ENCODE results near the gene NDST3.
A peak's percentile ranks its signal among the peaks of the same experiment; 100 is the strongest.

NDST3 gene

GRCh38 chr4:118034053-118034785 is at the start of gene NDST3:
Gene NDST3, plus strand, starts transcription at chr4:118034486. Its CDS starts 19,425 bp downstream, at chr4:118053911.
- DNase-seq = peak; percentile 77 to 93

GRCh38 chr4:117986321-117986720 is 48.0 kb upstream of the NDST3 start:
- DNase-seq = no peak

GRCh38 chr4:117987464-117987863 is 46.8 kb upstream of the NDST3 start:
- DNase-seq = no peak

- peak; percentile 74 to 93 for DNase-seq
Observed at GRCh38 chr4:117996891-117997290, 37.4 kb upstream of the NDST3 start.

- DNase-seq = no peak
Observed at GRCh38 chr4:118004088-118004487, 30.2 kb upstream of the NDST3 start.

- no peak for DNase-seq
Observed at GRCh38 chr4:118005883-118006282, 28.4 kb upstream of the NDST3 start.

GRCh38 chr4:118012142-118012541 is 22.1 kb upstream of the NDST3 start:
- no peak for DNase-seq

- DNase-seq = no peak
Observed at GRCh38 chr4:118014831-118015230, 19.5 kb upstream of the NDST3 start.

- DNase-seq = no peak
Observed at GRCh38 chr4:118018381-118019145, 15.7 kb upstream of the NDST3 start.

GRCh38 chr4:118026806-118027205 is 7.5 kb upstream of the NDST3 start:
- no peak for DNase-seq

- DNase-seq = no peak
Observed at GRCh38 chr4:118029224-118029623, 5.1 kb upstream of the NDST3 start.

- DNase-seq = peak; percentile 67 to 73
Observed at GRCh38 chr4:118032691-118033090, 1.6 kb upstream of the NDST3 start.

- DNase-seq = peak; percentile 73 to 90
Observed at GRCh38 chr4:118033148-118034052, 886 bp upstream of the NDST3 start.

GRCh38 chr4:118035309-118035708 is 1.0 kb downstream of the NDST3 start:
- DNase-seq = no peak

- no peak for DNase-seq
Observed at GRCh38 chr4:118036336-118036735, 2.0 kb downstream of the NDST3 start.

GRCh38 chr4:118037955-118038354 is 3.7 kb downstream of the NDST3 start:
- no peak for DNase-seq

- DNase-seq = no peak
Observed at GRCh38 chr4:118046323-118046722, 12.0 kb downstream of the NDST3 start.

- DNase-seq = no peak
Observed at GRCh38 chr4:118047043-118047442, 12.8 kb downstream of the NDST3 start.

GRCh38 chr4:118058955-118059354 is 24.7 kb downstream of the NDST3 start:
- no peak for DNase-seq

GRCh38 chr4:118059397-118059796 is 25.1 kb downstream of the NDST3 start:
- no peak for DNase-seq

- no peak for DNase-seq
Observed at GRCh38 chr4:118076958-118077766, 42.9 kb downstream of the NDST3 start.

GRCh38 chr4:118077767-118078105 is 43.5 kb downstream of the NDST3 start:
- no peak for DNase-seq

Data from NCI-H446 (cell line).